OCI-M2 (cell line): ENCODE results near the gene DUSP22.
"Not testable (repeated sequence)": the region's sequence is repeated elsewhere in the genome, so short reads cannot be mapped to it uniquely, and the experiment has no call there.

Experiments used
- DNase-seq: peaks from one replicate; lab custom pipeline; 2025; ENCODE audit not compliant: unreplicated experiment; lab: John Stamatoyannopoulos, UW

The DUSP22 gene

DNA sequence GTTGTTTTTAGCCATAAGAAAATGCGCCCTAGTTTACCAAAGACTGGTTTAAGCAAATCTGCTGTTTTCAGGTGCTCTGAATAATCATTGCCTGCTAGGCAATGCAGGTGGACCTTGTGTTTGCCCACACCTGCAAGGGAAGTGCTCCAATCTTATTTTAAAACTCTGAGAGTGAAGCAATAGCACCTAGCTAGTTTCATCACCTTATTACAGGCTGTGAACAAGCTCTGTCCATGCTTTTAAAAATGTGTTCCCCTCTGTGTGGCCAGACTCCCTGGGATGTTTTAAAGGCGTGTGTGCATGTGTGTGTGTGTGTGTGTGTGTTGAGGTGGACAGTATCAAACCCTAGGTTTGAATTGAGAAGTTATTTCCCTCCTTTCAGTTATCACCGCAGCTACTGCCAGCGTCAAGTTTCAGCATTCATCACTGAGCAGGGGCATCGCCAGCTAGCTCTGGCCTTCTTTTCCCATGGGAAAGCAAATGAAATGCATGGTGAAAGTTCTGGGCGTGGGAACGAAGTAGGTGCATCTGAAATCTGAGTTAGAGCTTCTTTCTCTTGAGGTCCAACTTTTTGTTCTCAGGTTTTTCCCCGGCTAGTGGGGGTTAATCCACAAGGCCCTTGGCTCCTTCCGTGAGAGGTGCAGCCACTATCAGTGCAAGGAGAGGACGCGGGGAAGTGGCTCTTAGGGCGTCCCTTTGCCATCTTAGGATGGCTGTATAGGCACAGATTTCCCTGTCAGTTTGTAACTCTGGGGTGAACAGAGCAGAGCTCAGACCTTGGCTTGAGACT is 30.8 kb downstream of the DUSP22 start:
- no peak for DNase-seq

DNA sequence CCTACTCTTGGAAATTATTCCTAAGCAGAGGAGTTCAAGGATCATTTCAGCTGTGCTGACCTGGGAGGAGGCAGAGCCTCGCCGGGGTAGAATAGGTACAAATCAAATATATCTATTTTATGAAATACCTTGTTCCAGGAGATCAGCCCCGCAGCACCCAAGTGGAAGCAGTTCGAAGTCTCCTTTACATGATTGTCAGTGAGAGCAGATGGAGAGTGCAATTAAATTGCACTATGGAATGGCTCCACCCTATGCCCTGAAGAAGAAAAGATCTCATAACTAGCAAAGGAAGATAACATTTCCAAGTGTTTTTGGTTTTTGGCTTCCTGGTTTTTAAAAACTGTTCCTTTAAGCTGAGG is 31.4 kb downstream of the DUSP22 start:
- no peak for DNase-seq

- no peak for DNase-seq
Measured at GRCh38 chr6:324116-324728, 31.9 kb downstream of the DUSP22 start.

- DNase-seq, result no peak
Measured at GRCh38 chr6:324729-325125, 32.4 kb downstream of the DUSP22 start.

DNA sequence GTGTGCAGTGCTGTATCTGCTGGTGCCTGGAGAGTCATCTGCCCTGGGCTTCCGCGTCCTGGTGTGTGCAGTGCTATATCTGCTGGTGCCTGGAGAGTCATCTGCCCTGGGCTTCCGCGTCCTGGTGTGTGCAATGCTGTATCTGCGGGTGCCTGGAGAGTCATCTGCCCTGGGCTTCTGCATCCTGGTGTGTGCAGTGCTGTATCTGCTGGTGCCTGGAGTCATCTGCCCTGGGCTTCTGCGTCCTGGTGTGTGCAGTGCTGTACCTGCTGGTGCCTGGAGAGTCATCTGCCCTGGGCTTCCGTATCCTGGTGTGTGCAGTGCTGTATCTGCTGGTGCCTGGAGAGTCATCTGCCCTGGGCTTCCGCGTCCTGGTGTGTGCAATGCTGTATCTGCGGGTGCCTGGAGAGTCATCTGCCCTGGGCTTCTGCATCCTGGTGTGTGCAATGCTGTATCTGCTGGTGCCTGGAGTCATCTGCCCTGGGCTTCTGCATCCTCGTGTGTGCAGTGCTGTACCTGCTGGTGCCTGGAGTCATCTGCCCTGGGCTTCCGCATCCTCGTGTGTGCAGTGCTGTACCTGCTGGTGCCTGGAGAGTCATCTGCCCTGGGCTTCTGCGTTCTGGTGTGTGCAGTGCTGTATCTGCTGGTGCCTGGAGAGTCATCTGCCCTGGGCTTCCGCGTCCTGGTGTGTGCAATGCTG is 33.0 kb downstream of the DUSP22 start:
- not testable (repeated sequence) for DNase-seq

- not testable (repeated sequence) for DNase-seq
Measured at GRCh38 chr6:326066-326465, 33.8 kb downstream of the DUSP22 start.

GRCh38 chr6:326896-327537 is 34.7 kb downstream of the DUSP22 start:
- DNase-seq, result no peak

DNA sequence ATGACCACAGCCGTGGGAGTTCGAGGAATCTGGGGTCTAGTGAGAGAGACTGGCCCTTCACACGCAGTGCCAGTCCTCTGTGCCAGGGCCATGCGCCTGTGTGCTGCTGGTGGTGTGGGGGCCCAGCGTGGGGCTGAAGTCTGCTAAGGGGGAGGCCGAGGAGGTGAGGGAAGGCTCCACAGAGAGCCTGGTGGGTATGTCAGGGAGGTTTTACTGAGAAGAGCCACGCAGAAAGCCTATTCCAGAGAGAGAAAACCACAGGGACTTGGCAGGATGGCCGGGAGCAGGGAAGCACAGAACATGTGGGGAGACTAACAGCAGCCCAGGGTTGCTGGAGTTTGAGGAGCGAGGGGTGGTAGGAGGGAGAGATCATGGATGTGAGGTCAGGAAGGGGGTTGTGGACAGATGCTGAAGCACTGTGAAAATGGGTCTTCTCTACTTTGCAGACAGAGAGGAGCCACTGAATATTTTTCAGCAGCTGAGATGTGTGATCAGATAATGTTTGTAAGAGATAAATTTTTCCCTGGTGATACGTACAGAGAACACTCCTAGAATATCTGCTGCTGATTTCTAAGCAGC is 35.3 kb downstream of the DUSP22 start:
- no peak for DNase-seq

- no peak for DNase-seq
Measured at GRCh38 chr6:328136-328670, 35.9 kb downstream of the DUSP22 start.

DNA sequence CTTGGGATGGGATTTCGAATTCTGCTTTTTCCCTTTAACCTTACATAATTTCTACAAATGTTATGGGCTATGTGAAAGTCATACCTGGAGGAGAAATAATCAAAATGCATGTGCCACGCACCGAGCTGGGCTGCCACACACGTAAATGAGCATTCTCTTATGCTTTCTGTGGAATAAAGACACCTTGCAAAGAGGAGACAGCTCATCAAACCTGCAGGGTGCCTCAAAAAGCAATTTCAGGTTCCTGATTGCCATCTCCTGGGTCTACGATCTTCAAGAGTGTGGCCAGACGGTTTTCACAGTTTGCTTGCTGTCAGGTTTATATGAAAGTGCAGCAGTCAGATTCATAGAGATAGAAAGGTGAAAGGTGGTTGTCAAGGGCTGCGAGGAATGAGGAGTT is 36.6 kb downstream of the DUSP22 start:
- DNase-seq, result no peak

DNA sequence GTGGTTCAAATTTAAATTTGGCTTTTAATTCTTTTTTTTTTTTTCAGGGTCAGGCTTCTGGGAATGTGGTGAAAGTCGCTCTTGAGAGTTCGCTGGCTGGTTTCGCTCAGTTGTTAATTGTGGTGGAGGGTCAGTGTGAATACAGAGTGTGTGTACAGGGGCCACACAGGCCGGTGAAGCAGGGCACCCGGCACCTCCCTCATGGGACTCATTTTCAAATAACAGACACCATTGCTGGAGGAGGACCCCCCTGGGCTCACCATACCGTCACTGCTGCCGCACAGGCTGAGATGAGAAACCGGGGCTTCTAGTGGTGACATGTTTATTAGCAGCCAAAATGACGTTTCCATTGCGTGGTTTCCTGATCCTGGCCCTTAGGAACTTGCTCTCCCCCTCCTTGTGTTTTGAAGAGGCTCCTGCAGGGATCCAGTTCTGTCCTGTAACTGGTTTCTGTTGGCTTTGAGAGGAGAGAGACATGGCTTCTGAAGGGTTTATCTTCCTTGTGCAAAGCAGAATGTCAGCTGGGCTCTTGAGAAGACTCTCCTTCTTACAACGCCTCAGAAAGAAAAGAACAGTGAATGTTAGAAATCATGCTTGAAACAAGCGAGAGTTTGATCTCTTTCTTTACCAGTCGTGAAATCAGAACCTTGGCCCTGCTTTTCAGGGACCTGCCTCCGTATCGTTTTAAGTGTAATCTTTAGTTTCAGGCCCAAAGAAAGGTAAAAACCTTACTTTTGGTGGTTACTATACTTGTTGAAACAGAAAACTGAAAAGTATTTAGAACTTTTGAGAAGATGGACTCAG is 37.8 kb downstream of the DUSP22 start:
- DNase-seq, result no peak

DNA sequence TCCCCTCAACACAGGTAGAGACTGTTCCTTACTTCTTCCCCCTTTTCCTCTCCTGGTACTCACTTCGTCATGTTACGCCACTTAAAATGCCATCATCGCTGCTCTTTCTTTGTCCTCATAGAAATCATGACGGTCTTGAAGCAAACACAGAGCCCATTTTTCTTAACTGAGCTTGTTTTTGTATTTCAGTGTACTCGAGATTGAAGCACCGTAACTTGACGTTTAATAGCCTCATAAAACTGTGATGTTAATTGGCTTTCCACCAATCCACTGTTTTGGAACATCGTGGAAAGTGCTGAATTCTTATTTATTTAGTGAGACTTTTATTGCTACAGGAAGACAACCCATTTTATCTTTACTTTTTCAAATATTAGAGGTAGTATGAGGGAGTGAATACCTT is 38.7 kb downstream of the DUSP22 start:
- DNase-seq, result no peak

DNA sequence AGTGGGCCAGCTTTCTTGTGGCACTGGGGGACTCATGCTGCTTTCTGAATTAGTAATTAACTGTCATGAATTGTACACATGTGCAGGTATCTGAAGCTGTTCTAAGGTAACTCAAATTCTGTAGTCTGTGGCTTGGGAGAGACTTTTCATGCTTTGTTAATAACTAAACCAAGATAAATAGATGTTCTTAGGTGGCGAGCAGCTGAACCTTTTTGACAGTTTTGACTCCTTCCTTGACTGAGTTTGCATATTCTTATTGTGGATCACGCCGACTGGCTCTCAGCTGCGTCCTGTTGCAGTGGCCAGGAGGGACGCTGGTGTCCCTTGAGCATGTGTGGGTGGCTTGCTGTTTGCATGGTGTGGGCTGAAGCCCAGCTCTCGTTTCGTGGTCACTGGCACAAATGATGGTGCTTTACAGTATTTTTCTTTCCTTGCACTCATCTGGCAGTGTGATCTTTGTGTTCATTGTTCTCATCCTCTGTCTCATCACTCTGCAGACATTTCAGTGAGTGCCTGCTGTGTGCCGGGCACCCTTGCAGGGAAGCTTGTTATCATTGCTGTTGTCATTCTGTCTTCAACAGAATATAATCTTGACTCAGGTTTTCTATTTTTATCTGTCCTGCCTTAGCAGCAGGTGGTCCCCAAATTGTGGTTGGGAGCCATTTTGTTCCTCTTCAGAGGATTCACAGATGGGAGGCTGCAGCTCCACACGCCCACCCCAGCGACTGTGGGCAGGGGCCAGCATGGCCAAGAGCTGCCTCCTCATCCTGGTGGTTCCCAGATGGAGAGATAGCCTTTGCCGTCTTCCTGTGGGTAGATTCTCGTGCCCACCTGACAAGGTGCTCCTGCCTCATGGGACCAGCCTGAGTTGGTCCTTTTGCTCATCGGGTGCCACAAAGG is 39.6 kb downstream of the DUSP22 start:
- no peak for DNase-seq

DNA sequence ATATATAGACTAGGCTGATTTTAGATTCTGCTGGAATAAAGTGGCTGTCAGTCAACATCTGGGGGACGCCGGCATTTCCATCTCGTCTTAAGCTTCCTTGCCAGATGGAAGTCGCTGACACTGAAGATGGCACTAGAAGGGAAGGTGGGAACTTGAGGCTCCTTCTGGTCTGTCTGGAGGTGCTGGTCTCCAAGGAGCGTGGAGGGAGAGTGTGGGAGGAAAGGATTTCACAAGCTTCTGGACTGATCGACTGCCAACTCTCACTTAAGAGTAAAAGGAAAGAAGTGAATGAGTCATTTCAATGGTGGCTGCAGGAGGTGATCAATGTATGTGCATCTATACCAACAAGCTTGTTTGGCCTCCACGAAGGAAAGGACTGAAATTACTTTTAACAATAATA is 40.4 kb downstream of the DUSP22 start:
- no peak for DNase-seq

GRCh38 chr6:333379-334002 is 41.2 kb downstream of the DUSP22 start:
- DNase-seq, result no peak

- no peak for DNase-seq
Measured at GRCh38 chr6:334536-335510, 42.5 kb downstream of the DUSP22 start.

DNA sequence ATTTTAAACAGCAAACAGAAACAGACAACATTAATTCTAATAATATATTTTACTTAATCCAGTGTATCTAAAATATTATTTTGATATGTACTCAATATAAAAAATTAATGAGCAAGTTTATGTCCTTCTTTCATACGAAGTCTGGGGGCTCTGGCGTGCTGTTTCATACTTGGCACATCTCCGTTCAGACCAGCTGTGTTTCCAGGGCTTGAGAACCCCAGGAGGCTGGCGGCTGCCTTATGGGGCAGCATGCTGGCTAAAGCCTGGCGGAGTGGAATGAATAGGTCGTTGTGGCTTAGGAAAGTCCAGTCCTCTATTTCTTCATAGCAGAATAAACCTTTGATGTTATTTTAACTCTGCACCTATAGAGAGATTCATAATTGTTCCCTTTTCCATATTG is 43.3 kb downstream of the DUSP22 start:
- DNase-seq, result no peak
